ENCODE data around the gene CD79A. TPM values are rescaled to one million over a fixed set of nuclear protein-coding genes. Genes with fewer than 3 reads are reported as not detected.

CD79A gene
- total and polyA plus RNA-seq, 7 donors: 1.8 to 169 (median 3.6) TPM; not detected in 4

- no peak for DNase-seq
- Histone ChIP-seq H3K36me3 (peaks cover 35 to 87% (median 58%) of the 10 kb centered on the region in 4 donors), H3K4me3 (no peak overlapping the region), H3K27me3 (no peaks in the 10 kb centered on the region), H3K4me1 (no peaks in the 10 kb centered on the region), H3K9me3 (no peaks in the 10 kb centered on the region), H3K27ac (no peak overlapping the region)
- TF ChIP-seq POLR2AphosphoS5 (IDR thresholded peaks at IDR 0.05): no peak
- TF ChIP-seq POLR2A (IDR thresholded peaks at IDR 0.05): no peak
- TF ChIP-seq CTCF (IDR thresholded peaks at IDR 0.05): no peak
- TF ChIP-seq EP300 (IDR thresholded peaks at IDR 0.05): no peak
- intact Hi-C loops (cut with DNase I): no loop called here
- WGBS, 2 donors: 93% methylated on average over 24 of the region's 24 CpGs
These were observed 20.7 kb downstream of the CD79A start for GRCh38 chr19:41897820-41898219.

GRCh38 chr19:41898235-41898634, 21.2 kb downstream of the CD79A start:
- Histone ChIP-seq H3K36me3 (peaks cover 38 to 91% (median 61%) of the 10 kb centered on the region in 4 donors), H3K4me1 (no peaks in the 10 kb centered on the region), H3K27ac (no peak overlapping the region), H3K9me3 (no peaks in the 10 kb centered on the region), H3K27me3 (no peaks in the 10 kb centered on the region), H3K4me3 (no peak overlapping the region)
- 95 to 96% methylated on average over 15 of the region's 15 CpGs for WGBS, 2 donors
- intact Hi-C loops (cut with DNase I): no loop called here
- no peak for DNase-seq
- TF ChIP-seq POLR2AphosphoS5 (IDR thresholded peaks at IDR 0.05) (no peak), EP300 (IDR thresholded peaks at IDR 0.05) (no peak), POLR2A (IDR thresholded peaks at IDR 0.05) (no peak), CTCF (IDR thresholded peaks at IDR 0.05) (no peak)

- no peak overlapping the region for H3K4me3 ChIP-seq
- no peak for DNase-seq
- peaks cover 30 to 99% (median 64%) of the 10 kb centered on the region in 4 donors for H3K36me3 ChIP-seq
- no peaks in the 10 kb centered on the region for H3K9me3 ChIP-seq
- no peak overlapping the region for H3K27ac ChIP-seq
- H3K27me3 ChIP-seq: no peaks in the 10 kb centered on the region
- no peaks in the 10 kb centered on the region for H3K4me1 ChIP-seq
- intact Hi-C loops (cut with DNase I): no loop called here
- no peak for TF ChIP-seq POLR2A (IDR thresholded peaks at IDR 0.05)
- TF ChIP-seq CTCF (IDR thresholded peaks at IDR 0.05): no peak
- TF ChIP-seq POLR2AphosphoS5 (IDR thresholded peaks at IDR 0.05): no peak
- TF ChIP-seq EP300 (IDR thresholded peaks at IDR 0.05): no peak
- 93 to 94% methylated on average over 21 of the region's 21 CpGs for WGBS, 2 donors
These were observed 24.8 kb downstream of the CD79A start for GRCh38 chr19:41901707-41902360.

GRCh38 chr19:41902594-41902993, 25.5 kb downstream of the CD79A start:
- Histone ChIP-seq H3K27me3 (no peaks in the 10 kb centered on the region), H3K4me1 (no peaks in the 10 kb centered on the region), H3K4me3 (no peak overlapping the region), H3K36me3 (peaks cover 30 to 99% (median 60%) of the 10 kb centered on the region in 4 donors), H3K9me3 (no peaks in the 10 kb centered on the region), H3K27ac (no peak overlapping the region)
- TF ChIP-seq POLR2A (IDR thresholded peaks at IDR 0.05): no peak
- no peak for TF ChIP-seq POLR2AphosphoS5 (IDR thresholded peaks at IDR 0.05)
- no peak for TF ChIP-seq CTCF (IDR thresholded peaks at IDR 0.05)
- TF ChIP-seq EP300 (IDR thresholded peaks at IDR 0.05): no peak
- intact Hi-C loops (cut with DNase I): no loop called here
- WGBS, 2 donors: 94 to 95% methylated on average over 17 of the region's 17 CpGs
- no peak for DNase-seq

Measured in sigmoid colon (tissue), 7 donors.